ENCODE data around the gene IL1RN.

DNA sequence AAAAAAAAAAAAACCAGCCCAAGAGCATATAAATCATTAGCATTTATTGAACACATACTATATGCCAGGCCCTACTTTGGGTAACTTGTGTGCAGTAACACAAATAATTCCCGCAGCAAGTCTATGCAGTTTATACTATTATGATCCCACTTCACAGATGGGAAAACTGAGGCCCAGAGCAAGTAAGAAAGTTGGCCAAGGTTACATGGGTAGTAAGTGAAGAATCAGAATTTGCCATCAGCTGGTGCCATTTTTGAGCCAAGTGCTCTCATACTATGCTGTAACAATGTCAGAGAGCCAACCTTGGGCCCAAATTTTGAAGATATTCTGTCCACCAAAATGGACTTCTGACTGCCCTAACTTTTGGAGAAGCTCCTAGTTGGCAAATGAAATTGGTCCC lies 32.9 kb downstream of the IL1RN start:
- no peak for TF ChIP-seq EZH2 (IDR thresholded peaks at IDR 0.05; ENCODE audit: borderline replicate concordance, low read length)
- TF ChIP-seq, protein P1, sequence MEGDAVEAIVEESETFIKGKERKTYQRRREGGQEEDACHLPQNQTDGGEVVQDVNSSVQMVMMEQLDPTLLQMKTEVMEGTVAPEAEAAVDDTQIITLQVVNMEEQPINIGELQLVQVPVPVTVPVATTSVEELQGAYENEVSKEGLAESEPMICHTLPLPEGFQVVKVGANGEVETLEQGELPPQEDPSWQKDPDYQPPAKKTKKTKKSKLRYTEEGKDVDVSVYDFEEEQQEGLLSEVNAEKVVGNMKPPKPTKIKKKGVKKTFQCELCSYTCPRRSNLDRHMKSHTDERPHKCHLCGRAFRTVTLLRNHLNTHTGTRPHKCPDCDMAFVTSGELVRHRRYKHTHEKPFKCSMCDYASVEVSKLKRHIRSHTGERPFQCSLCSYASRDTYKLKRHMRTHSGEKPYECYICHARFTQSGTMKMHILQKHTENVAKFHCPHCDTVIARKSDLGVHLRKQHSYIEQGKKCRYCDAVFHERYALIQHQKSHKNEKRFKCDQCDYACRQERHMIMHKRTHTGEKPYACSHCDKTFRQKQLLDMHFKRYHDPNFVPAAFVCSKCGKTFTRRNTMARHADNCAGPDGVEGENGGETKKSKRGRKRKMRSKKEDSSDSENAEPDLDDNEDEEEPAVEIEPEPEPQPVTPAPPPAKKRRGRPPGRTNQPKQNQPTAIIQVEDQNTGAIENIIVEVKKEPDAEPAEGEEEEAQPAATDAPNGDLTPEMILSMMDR (conservative IDR thresholded peaks at IDR 0.05 in 1 of 2, IDR thresholded peaks at IDR 0.05 in 1 of 2; ENCODE audit: extremely low read depth in 1 of 2, insufficient read depth in 1 of 2, low read depth in 1 of 2, low read length in 2 of 2), result no peak

Measured in mammary epithelial cell (primary cell).